ENCODE results near the gene SMIM28.
A peak's percentile ranks its signal among the peaks of the same experiment; 100 is the strongest.
"Not testable (repeated sequence)": the region's sequence is repeated elsewhere in the genome, so short reads cannot be mapped to it uniquely, and the experiment has no call there.

The SMIM28 gene

GRCh38 chr6:138403801-138404665 lies 26.3 kb downstream of the SMIM28 start, which contains the start of gene HEBP2:
Gene HEBP2, plus strand, starts transcription at chr6:138404223. Its CDS starts 273 bp downstream, at chr6:138404496.
- DNase-seq (ENCODE audit: low read depth in 1 of 2, low spot score in 1 of 2): peak; percentile 72 to 89

DNA sequence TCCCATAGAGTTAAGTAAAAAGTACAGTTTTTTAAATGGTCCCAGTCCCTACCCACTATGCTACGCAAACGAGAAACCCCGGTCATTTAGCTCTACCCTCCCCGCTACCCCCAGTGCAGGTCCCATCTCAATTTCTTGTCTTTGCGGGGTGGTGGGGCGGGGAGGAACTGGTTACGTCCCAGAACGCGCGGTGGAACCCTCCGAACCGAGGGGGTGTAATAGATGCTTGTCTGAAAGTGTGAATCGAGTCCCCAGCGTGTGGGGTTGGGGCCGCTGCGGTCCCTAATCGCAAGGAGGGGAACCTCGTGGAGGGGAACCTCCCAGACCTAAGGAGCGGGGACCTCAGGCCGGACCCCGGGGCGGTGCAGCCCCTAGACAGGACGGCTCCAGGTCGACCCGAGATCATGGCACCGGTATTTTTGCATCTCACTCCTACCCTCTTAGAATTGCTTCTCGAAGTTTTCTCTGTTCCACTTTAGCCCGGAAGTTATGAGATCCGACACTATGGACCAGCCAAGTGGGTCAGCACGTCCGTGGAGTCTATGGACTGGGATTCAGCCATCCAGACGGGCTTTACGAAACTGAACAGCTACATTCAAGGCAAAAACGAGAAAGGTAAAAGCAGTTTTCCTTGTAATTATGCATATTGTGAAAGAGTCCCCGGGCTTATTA lies 27.1 kb downstream of the SMIM28 start:
- no peak for DNase-seq (ENCODE audit: low read depth in 1 of 2, low spot score in 1 of 2)

GRCh38 chr6:138405816-138406413 lies 28.2 kb downstream of the SMIM28 start:
- DNase-seq (ENCODE audit: low read depth in 1 of 2, low spot score in 1 of 2): no peak

DNA sequence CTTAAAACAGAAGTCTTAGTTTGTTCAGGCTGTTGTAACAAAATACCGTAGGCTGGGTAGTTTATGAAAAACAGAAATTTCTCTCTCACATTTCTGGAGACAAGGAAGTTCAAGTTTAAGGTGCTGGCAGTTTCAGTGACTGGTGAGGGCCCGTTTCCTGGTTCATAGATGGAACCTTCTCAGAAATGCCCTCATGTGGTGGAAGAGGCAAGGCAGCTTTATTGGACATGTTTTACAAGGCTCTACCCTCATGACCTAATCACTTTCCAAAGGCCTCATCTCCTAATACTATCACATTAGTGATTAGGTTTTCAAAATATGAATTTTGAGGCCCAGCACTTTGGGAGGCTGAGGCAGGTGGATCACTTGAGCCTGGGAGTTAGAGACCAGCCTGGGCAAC lies 28.7 kb downstream of the SMIM28 start:
- no peak for DNase-seq (ENCODE audit: low read depth in 1 of 2, low spot score in 1 of 2)

DNA sequence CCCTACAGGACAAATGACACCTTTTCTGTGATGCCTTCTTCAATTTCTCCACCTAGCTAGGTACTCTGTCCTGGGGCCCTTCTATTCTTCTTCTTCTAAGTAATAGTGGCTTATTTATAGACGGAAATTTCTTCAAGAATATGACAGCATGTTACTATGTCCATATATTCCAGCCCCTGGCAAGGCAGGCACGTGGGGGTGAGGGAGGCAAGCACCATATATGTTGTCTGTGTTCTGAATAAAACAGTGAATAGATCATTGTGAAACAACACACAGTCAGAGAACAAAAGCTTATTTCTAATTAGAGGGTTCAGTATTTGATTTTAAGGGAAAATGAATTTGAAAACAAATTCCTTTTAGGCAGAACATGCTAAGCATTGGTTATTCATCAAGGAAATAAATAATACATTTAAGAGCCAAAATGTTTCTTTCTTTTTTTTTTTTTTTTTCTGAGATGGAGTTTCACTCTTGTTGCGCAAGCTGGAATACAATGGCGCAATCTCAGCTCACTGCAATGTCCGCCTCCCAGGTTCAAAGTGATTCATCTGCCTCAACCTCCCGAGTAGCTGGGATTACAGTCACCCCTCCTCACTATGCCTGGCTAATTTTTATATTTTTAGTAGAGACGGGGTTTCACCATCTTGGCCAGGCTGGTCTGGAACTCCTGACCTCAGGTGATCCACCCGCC lies 32.5 kb downstream of the SMIM28 start:
- DNase-seq (ENCODE audit: low read depth in 1 of 2, low spot score in 1 of 2): no peak

GRCh38 chr6:138410972-138411880 lies 33.5 kb downstream of the SMIM28 start:
- no peak for DNase-seq (ENCODE audit: low read depth in 1 of 2, low spot score in 1 of 2)

GRCh38 chr6:138415125-138415524 lies 37.4 kb downstream of the SMIM28 start:
- no peak for DNase-seq (ENCODE audit: low read depth in 1 of 2, low spot score in 1 of 2)

DNA sequence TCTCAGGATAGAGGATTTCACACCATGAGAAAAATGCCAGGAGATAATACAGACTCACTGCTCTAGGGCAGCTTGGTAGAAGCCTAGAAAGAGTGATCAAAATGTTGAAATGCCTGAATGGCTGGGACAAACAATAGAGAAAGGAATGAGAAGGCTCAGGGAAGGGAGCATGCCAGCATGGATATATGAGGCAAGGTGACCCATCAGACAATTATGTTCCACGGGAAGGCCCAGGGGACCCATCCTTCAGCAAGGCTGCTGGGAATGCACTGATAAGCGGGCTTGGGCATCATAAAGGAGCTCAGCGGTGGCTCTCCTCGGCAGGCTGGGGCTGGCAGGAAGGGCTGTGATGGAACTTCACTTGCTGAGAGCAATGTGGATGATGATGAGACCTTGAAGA lies 38.5 kb downstream of the SMIM28 start:
- no peak for DNase-seq (ENCODE audit: low read depth in 1 of 2, low spot score in 1 of 2)

DNA sequence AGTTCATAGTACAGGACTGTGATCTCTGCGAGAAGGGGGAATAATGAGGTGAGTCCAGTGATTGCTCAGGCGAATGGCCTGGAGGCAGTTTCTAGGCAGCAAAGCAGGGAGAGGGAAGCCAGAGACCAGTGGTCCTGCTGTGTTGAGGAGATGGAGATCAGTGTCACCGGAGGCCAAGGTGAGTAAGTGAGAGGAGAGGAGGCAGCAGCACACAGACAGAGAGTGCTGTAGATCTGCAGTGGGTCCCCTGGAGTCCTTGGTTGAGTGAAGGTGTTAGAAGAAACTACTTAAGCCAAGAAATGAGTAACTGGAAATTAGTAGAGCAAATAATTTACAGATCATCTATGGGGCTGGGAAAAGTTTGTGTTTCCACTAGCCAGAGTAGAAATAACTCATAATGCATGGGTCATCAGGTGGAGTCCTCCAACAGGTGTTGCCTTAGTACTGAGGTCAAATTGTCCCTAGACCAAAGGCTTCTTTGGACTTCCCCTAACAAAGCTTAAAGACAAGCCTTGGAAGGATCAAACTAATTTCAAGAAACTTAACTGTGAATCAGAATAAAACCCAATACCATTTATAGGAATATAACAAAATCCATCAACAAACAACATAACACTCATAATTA lies 39.9 kb downstream of the SMIM28 start:
- no peak for DNase-seq (ENCODE audit: low read depth in 1 of 2, low spot score in 1 of 2)

DNA sequence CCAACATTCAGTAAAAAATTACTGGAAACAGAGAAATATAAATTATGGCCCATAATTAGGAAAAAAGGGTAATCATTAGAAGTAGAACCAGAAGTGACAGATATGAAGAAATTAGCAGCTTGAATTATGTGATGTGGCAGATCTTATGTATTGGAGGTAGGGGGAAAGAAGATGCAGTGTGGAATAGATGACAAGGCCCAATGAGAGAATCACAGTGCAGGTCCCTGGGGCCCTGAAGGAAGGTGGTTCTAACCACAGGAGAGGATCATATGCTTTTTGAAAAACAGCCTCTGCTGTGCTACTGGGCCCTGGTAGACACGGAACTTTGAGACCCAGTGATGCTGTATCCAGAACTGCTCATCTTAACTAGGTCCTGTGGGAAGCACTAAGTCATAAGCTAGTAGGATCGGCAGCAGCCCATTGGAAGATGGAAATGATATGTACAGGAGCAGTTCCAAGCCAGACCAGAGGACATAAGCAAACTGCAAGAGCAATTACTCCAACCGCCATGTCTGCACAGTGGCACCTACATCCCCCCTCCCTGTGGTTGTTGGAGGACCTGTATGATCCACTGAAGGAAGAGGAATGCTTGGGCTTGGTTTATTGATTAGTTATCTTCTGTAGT lies 40.5 kb downstream of the SMIM28 start:
- no peak for DNase-seq (ENCODE audit: low read depth in 1 of 2, low spot score in 1 of 2)

GRCh38 chr6:138419766-138420165 lies 42.1 kb downstream of the SMIM28 start:
- DNase-seq (ENCODE audit: low read depth in 1 of 2, low spot score in 1 of 2): no peak

- DNase-seq (ENCODE audit: low read depth in 1 of 2, low spot score in 1 of 2): no peak
These were observed 42.7 kb downstream of the SMIM28 start for GRCh38 chr6:138420356-138420755.

GRCh38 chr6:138421089-138421488 lies 43.4 kb downstream of the SMIM28 start:
- DNase-seq (ENCODE audit: low read depth in 1 of 2, low spot score in 1 of 2): no peak

- no peak for DNase-seq (ENCODE audit: low read depth in 1 of 2, low spot score in 1 of 2)
These were observed 43.9 kb downstream of the SMIM28 start for GRCh38 chr6:138421608-138422007.

DNA sequence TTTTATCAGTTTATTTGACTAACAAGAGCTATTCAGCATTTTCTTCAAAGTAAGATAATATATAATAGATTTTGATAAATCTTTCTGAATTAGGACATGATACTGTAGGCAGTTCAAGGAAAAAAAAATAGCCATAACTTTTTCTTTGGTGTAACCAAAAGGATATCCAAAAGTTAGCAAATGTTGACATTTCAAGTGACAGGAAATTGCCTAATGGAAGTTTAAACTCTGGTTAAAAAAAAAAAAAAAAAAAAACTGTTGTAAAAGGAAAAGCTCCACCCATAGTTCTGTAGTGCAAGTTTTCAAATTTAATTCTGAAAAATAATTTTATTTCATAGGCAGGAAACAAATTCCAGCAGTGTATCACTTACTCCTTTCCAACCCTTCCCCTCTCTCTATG lies 45.2 kb downstream of the SMIM28 start:
- DNase-seq (ENCODE audit: low read depth in 1 of 2, low spot score in 1 of 2): no peak

DNA sequence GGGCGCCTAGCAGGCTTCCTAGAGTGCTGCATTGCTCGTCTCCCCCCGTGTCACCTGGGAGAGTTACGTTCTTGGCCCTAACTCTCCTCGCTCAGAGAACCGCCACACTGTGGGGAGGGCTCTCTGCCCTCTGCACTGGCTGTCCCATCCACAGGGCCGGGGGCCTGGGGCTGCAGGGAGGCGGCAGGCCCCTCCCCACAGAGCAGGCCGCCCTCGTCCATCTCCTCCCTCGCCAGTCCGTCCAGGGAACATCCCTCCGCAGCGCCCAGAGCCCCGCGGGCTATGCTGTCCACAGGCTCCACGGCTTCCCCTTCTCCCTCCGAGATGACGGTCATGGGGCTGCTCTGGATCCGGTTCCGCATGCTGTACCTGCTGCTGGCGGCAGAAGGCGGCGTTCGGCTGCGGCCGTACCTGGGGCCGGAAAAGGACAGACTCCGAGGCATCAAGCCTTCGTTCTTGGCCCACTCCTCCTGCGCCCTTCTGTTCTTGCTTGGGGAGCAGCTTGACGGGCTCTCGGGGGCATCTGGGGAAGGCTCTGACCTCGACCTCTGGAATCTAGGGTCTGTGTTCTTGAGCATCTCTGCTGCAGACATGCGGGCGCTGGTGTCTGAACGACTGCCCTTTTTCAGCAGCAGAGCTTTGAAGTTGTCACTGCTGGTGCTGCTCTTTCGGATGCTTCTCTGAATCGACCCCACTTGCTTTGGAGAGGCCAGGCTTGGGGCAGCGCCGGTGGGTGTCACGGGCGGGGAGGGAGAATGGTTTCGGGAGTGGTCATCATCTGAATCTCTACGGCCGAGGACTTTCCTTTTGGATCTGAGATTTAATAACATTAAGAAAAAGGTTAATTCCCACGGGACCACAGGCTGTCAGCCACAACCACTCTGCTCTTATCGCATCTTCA lies 46.5 kb downstream of the SMIM28 start:
- DNase-seq (ENCODE audit: low read depth in 1 of 2, low spot score in 1 of 2): no peak

- DNase-seq (ENCODE audit: low read depth in 1 of 2, low spot score in 1 of 2): not testable (repeated sequence)
These were observed 47.6 kb downstream of the SMIM28 start for GRCh38 chr6:138425256-138425655.

- DNase-seq (ENCODE audit: low read depth in 1 of 2, low spot score in 1 of 2): no peak
These were observed 48.9 kb downstream of the SMIM28 start for GRCh38 chr6:138426500-138427123.
